ENCODE results near the gene HDAC5.
A peak's percentile ranks its signal among the peaks of the same experiment; 100 is the strongest.
"Not testable (repeated sequence)": the region's sequence is repeated elsewhere in the genome, so short reads cannot be mapped to it uniquely, and the experiment has no call there.

Gene HDAC5

DNA sequence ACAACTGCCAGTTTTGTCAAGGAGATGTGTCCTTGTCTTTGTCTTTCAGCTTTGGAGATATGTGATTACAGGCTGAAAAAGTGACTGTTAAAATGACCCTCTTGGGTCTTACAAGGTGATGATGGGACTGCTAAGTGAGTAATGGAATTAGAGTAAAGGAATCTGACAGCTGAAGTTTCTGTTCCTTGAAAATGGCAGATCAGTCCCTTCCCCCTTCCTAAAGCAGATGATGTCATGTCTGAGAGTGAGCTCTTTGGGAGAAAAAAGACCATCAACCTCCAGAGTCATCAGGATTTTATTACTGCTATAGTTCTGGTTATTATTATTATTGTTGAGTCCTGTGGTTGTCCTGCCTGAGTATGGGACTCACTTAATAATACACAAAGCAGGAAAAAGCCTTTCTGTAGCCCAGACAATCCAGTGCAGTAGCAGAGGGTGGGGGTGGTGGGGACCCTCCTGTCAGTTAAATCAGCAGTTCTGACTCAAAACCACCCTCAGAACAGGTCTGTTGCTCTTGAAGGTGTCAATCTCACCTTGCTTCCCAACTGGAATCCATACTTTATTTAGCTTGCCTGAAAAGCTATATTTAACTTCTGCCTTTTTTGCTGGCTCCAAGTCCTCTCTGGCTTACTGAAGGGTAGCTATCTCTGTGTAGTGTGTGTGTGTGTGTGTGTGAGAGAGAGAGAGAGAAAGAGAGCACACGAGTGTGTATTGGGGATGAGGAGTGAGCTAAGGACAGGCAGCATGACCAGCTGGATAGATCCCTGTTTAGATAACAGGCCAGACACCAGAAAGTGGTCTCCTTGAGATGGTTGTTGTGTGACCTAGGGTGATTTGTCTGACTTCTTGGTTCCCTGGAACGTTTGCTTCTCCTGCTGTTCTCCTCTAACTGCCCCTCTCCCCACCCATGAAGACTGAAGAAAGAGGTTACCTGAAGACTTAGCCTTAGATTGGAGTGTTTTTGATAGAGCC lies 23.2 kb upstream of the HDAC5 start:
- no peaks in the 10 kb centered on the region for H3K9me3 Mint-ChIP-seq
- H3K27ac Mint-ChIP-seq: no peak overlapping the region
- H3K4me3 Mint-ChIP-seq: no peak overlapping the region
- peaks cover 12 to 15% of the 10 kb centered on the region in 2 donors for H3K36me3 Mint-ChIP-seq
- peaks cover 3 to 13% of the 10 kb centered on the region in 2 donors for H3K4me1 Mint-ChIP-seq
- DNase-seq (no peak), ATAC-seq (replicated peaks) (no peak)
- H3K27me3 Mint-ChIP-seq: no peaks in the 10 kb centered on the region

DNA sequence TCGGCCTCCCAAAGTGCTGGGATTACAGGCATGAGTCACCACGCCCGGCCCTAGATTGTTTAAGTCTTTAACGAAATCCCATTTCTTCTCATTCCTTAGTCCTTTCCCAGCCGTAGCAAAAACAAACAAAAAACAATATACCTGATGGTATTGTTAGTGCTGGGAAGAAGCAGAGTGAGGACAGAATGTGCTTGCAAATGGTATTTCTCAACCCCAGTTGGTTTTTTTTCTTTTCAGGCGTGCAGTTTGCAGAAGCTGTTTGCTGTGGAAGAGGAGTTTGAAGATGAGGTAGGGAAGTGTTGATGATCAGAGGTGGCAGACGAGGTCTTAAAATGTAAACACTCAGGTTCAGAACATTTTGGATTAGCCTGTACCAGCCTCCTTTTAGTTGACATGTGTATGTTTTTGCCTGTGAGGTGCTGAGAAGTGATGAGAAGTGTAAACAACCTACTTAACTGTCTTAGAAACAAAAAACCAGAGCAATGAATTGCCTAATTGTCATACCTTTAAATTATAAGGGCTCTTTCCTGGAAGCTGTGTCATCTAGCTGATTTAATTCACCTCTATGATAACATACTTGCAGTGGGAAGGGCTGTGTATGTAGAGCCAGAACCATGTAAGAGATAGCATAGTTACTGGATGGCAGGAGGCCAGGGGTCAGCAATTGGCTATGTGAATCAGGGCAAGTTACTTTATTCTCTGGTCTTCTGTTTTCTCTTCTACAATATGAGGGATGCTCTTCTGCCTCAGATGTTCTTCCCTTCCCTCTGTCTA lies 21.7 kb upstream of the HDAC5 start:
- no peak for ATAC-seq (replicated peaks)
- no peaks in the 10 kb centered on the region for H3K9me3 Mint-ChIP-seq
- peaks cover 6 to 19% of the 10 kb centered on the region in 2 donors for H3K4me1 Mint-ChIP-seq
- DNase-seq: no peak
- no peak overlapping the region for H3K27ac Mint-ChIP-seq
- no peaks in the 10 kb centered on the region for H3K27me3 Mint-ChIP-seq
- H3K36me3 Mint-ChIP-seq: peaks cover 12% of the 10 kb centered on the region in 2 donors
- H3K4me3 Mint-ChIP-seq: no peak overlapping the region

DNA sequence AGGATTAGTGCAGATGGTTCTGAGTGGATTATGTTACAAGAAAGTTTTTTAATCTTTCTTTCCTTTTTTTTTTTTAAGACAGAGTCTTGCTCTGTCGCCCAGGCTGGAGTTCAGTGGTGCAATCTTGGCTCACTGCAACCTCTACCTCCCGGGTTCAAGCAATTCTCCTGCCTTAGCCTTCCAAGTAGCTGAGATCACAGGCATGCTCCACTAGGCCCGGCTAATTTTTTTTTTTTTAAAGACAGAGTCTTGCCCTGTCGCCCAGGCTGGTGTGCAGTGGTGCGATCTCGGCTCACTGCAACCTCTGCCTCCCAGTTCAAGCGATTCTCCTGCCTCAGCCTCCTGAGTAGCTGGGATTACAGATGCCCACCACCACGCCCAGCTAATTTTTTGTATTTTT lies 20.5 kb upstream of the HDAC5 start:
- not testable (repeated sequence) for H3K27ac Mint-ChIP-seq; H3K27me3 Mint-ChIP-seq; DNase-seq; H3K4me3 Mint-ChIP-seq; ATAC-seq (replicated peaks); H3K9me3 Mint-ChIP-seq
- Mint-ChIP-seq H3K36me3 (peaks cover 9 to 10% of the 10 kb centered on the region in 2 donors), H3K4me1 (peaks cover 6 to 20% of the 10 kb centered on the region in 2 donors)

DNA sequence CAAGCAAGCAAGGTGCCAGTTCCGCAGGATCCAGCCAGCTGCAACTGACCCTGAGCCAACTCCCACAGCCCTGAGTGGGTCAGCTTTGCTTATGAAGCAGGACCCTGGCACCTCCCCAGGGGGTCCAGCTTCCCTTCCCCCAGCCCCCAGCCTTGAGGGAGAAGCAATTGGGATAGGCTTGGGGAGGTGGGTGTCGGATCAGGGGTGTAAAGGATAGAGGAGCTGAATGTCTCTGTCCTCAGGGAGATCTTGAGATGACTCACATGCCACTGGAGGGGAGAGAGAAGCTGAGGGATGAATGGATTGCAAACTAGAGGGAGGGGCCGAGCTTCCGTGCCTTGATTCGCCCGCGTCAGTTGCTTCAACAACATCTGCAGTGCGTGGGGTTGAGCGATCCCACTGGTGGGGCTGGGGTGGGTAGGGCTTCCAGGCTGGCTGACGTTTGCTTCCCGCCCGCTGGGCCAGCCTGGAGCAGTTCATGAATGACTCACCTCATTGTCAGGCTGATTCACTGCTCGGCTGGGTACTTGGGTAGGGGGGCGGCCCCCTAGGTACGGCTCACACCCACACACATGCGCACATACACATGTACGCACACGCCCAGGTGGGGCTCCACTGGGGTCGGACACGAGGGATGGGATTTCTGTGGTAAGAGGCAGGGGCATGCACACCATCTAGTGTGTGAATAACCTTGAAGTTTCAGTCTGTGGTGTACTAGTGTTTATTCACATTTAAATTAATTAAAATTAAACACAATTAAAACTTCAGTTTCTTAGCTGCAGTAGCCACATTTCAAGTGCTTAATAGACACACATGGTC lies 14.7 kb upstream of the HDAC5 start:
- H3K4me3 Mint-ChIP-seq: peak overlapping the region; percentile 44 to 67
- H3K27me3 Mint-ChIP-seq: peaks cover 11 to 14% of the 10 kb centered on the region in 2 donors
- H3K36me3 Mint-ChIP-seq: no peaks in the 10 kb centered on the region
- peaks cover 14 to 29% of the 10 kb centered on the region in 2 donors for H3K4me1 Mint-ChIP-seq
- H3K9me3 Mint-ChIP-seq: no peaks in the 10 kb centered on the region
- DNase-seq (peak; percentile 57), ATAC-seq (replicated peaks) (peak; percentile 51)
- peak overlapping the region; percentile 22 for H3K27ac Mint-ChIP-seq

DNA sequence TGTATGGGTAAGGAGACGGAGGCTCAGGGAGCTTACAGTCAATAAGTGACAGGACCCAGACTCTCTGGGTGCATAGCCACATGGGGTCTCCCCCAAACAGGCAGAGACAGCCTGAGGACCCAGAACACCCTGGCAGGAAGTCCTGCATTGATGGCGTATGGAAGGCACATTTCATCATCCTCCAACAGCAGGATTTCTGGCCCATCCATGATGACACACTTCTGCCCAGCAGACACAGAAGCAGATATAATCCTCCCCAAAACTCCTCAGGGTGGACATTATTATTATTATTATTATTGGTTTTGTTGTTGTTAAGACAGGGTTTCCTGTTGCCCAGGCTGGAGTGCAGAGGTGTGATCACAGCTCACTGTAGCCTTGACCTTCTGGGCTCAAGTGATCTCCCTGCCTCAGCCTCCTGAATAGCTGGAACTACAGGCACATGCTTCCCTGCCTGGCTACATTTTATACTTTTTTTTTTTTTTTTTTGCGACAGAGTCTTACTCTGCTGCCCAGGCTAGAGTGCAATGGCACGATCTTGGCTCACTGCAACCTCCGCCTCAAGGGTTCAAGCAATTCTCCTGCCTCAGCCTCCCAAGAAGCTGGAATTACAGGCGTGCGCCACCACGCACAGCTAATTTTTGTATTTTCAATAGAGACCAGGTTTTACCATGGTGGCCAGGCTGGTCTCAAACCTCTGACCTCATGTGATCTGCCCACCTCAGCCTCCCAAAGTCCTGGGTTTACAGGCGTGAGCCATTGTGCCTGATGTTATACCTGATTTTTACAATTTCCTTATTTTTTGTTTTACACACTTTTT lies 11.5 kb upstream of the HDAC5 start:
- H3K27me3 Mint-ChIP-seq: peaks cover 11 to 14% of the 10 kb centered on the region in 2 donors
- no peaks in the 10 kb centered on the region for H3K36me3 Mint-ChIP-seq
- DNase-seq (no peak), ATAC-seq (replicated peaks) (no peak)
- peaks cover 14 to 25% of the 10 kb centered on the region in 2 donors for H3K4me1 Mint-ChIP-seq
- H3K27ac Mint-ChIP-seq: no peak overlapping the region
- no peaks in the 10 kb centered on the region for H3K9me3 Mint-ChIP-seq
- H3K4me3 Mint-ChIP-seq: no peak overlapping the region

DNA sequence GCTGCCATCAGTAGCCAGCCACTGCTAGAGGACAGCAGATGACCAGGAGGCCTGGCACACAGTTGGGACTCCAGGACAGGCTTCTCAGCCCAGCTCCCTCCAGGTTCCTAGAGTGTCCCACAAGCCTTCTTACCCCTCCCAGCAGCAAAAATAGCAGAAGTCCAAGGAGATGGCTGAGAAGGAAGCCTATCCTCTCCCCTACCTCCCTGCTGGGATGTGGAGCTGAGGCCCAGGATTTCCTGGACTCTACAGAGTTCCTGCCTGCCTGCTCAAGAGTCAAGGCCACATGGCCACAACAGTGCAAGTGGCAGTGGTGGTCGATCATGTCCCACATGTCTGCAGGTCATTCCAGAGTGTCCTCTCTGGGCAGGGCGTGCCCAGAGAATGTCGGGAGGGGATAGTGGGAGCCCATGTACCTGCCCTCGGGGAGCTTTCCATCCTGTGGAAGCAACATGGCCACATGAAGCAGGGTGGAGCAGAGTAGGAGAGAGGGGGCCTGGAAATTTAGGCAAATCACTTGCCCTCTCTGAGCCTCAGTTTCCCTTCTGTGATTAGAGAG lies 10.6 kb upstream of the HDAC5 start:
- Mint-ChIP-seq H3K27ac (no peak overlapping the region), H3K9me3 (no peaks in the 10 kb centered on the region), H3K36me3 (no peaks in the 10 kb centered on the region), H3K27me3 (peaks cover 11 to 12% of the 10 kb centered on the region in 2 donors), H3K4me3 (no peak overlapping the region), H3K4me1 (peaks cover 14 to 25% of the 10 kb centered on the region in 2 donors)
- DNase-seq (no peak), ATAC-seq (replicated peaks) (no peak)

DNA sequence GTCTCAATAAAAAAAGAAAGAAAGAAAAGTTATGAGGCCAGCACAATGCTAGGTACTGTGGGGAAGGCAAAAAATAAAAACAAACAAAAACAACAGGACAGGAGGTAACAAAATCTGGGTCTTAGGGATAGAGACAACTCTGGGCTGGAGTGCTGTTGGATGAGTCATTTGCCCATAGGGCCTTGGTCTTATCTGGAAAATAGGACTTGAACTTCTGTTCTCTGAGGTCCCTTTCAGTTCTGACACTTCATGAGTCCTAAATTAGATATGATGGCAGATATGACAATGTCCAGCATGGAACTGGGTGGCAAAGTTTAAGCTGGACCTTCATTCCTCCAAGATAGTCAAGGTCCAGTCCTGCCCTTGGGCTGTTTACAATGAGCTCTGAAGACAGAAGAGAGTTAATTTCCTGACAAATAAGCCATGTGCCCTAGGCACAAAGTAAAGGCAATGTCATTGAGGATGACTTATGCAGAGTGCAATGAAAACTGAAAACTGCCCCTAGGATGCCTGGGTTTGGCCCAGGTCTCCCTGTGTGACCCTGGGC lies 8.9 kb upstream of the HDAC5 start:
- Mint-ChIP-seq H3K27me3 (no peaks in the 10 kb centered on the region), H3K36me3 (no peaks in the 10 kb centered on the region), H3K4me3 (no peak overlapping the region), H3K9me3 (no peaks in the 10 kb centered on the region), H3K27ac (no peak overlapping the region), H3K4me1 (peaks cover 6 to 11% of the 10 kb centered on the region in 2 donors)
- DNase-seq (no peak), ATAC-seq (replicated peaks) (peak in 1 of 2 donors; percentile 67)

DNA sequence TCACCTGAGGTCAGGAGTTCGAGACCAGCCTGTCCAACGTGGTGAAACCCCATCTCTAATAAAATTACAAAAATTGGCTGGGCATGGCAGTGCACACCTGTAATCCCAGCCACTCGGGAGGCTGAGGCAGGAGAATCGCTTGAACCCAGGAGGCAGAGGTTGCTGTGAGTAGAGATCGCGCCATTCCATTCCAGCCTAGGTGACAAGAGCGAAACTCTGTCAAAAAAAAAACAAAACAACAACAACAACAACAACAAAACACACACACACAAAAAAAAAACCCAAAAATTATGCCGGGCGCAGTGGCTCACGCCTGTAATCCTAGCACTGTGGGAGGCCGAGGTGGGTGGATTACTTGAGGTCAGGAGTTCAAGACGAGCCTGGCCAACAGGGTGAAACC lies 7.9 kb upstream of the HDAC5 start:
- ATAC-seq (replicated peaks); H3K27ac Mint-ChIP-seq: not testable (repeated sequence)

DNA sequence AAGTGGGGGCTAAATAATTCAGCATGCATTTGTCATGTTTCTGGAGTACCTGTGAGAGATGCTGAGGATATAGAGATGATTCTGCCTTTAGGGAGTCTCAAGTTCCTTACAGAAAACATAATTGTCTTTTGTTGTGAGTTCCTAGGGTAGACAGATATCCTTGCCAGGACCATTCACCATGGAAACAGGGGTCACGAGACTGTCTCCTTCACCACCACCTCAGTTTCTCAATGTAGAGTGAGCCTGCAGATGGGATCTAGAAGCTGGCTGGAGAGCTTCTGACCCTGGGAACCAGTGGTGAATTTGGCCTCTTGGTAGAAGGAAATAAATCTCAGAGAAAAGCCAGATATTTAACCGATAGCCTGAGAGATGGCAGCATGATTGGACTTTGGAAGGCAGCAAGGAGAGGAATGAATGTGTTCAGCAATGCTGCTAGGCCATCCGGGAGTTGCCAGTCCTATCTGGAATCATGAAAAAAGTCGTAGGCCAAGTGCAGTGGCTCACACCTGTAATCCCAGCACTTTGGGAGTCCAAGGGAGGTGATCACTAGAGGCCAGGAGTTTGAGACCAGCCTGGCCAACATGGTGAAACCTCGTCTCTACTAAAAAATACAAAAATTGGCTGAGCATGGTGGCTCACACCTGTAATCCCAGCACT lies 7.4 kb upstream of the HDAC5 start:
- Mint-ChIP-seq H3K4me3 (no peak overlapping the region), H3K9me3 (no peaks in the 10 kb centered on the region), H3K4me1 (peaks cover 6 to 11% of the 10 kb centered on the region in 2 donors), H3K27ac (no peak overlapping the region), H3K27me3 (no peaks in the 10 kb centered on the region), H3K36me3 (no peaks in the 10 kb centered on the region)
- no peak for ATAC-seq (replicated peaks)
- no peak for DNase-seq

More for the DNA sequence above, 7.9 kb upstream of the HDAC5 start:
- H3K27me3 Mint-ChIP-seq, H3K4me3 Mint-ChIP-seq, DNase-seq, H3K9me3 Mint-ChIP-seq, H3K36me3 Mint-ChIP-seq: not testable (repeated sequence)
- H3K4me1 Mint-ChIP-seq: peaks cover 6 to 11% of the 10 kb centered on the region in 2 donors

DNA sequence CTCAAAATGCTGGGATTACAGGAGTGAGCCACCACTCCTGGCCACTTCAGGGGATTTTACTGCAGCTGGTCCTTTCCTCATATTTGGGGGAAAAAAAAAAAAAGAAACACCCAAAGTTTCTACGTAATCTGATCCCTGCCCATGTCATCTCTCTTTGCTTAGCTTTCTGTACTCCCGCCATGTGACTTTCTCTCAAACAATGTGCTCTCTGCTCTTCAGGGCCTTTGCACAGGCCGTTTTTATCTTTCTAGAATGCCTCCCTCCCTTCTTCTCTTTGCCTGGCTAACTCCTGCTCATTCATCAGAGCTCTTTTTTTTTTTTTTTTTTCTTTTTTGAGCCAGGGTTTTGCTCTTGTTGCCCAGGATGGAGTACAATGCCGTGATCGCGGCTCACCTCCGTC lies 4.9 kb upstream of the HDAC5 start:
- Mint-ChIP-seq H3K27me3 (no peaks in the 10 kb centered on the region), H3K36me3 (no peaks in the 10 kb centered on the region), H3K9me3 (no peaks in the 10 kb centered on the region), H3K27ac (no peak overlapping the region), H3K4me3 (no peak overlapping the region), H3K4me1 (peaks cover 8 to 18% of the 10 kb centered on the region in 2 donors)
- no peak for DNase-seq
- ATAC-seq (replicated peaks): no peak

DNA sequence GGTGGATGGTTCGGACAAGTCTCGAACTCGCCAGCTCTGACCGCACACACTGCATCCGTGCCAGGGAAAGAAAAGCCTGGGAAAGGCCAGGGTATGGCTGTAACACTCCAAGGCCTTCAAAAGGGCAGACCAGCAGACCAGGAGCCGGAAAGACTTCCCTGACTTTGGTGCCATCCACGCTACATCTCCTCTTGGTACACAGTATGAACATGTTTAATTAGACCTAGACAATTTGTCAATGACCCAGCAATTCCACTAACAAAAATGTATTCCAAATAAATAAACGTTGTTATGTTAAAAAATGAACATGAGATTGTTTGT lies 637 bp upstream of the HDAC5 start:
- peak overlapping the region; percentile 97 for H3K27ac Mint-ChIP-seq
- H3K4me3 Mint-ChIP-seq: peak overlapping the region; percentile 89 to 93
- H3K27me3 Mint-ChIP-seq: no peaks in the 10 kb centered on the region
- H3K4me1 Mint-ChIP-seq: peaks cover 21 to 41% of the 10 kb centered on the region in 2 donors
- ATAC-seq (replicated peaks) (no peak), DNase-seq (no peak)
- H3K36me3 Mint-ChIP-seq: no peaks in the 10 kb centered on the region
- H3K9me3 Mint-ChIP-seq: no peaks in the 10 kb centered on the region

DNA sequence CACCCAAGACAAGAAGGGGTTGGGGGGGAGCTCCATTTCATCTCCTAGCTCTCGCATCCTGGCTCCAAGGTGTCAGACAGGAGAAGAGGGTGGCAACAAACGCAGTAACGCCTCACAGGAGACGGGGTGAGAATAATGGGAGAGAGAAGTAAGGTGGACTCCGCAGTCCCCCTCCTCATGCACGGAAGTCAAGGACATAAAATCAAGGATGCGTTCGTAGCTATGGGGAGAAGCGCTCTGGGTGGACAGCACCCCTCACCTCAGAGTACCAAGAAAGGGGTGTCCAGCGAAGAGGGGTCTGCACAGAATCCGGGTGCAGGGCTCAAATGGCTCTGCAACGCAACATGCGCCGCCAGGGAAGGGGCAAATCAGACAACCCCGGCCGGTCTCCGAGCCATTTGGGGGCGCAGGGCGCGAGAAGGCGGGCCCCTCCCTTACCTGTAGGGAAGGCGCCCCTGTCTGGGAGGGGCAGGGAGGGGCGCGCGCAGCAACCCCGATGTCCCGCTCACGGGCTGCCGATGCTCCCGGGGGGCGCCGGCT lies 555 bp downstream of the HDAC5 start:
- peak overlapping the region; percentile 92 for H3K27ac Mint-ChIP-seq

More for the DNA sequence above, 555 bp downstream of the HDAC5 start:
- peaks cover 27 to 53% of the 10 kb centered on the region in 2 donors for H3K4me1 Mint-ChIP-seq
- no peaks in the 10 kb centered on the region for H3K9me3 Mint-ChIP-seq
- H3K36me3 Mint-ChIP-seq: no peaks in the 10 kb centered on the region
- H3K4me3 Mint-ChIP-seq: peak overlapping the region; percentile 89 to 93
- DNase-seq (peak; percentile 18), ATAC-seq (replicated peaks) (peak; percentile 15 to 19)
- no peaks in the 10 kb centered on the region for H3K27me3 Mint-ChIP-seq

Data from stimulated activated naive B cell treated with anti-CD40 and anti-IgM and Interleukin-4, amounts not matched to agents 10 μg/mL and 1 μg/mL and 100 μg/mL, for 72 hours (primary cell).